CD4-positive, CD25-positive, alpha-beta regulatory T cell (primary cell): ENCODE measurements around the gene DTX4. TPM values are rescaled to one million over a fixed set of nuclear protein-coding genes. Genes with fewer than 3 reads are reported as not detected.

Experiments
- ATAC-seq, 2 donors: fragments of 150-1000 bp; cut with Tn5 transposase; one replicate each; pipeline ENCODE4 v1.10.0; 2021; ENCODE audit warnings: low read depth in 2 of 2, moderate number of reproducible peaks in 2 of 2, moderate library complexity in 1 of 2
- DNase-seq, 3 donors: peaks; one replicate each; pipeline versions ENCODE4 v3.0.0 to v3.0.0-alpha.2; 2012 to 2022; ENCODE audit warnings: mixed read lengths in 1 of 3
- H3K27ac ChIP-seq: one replicate; pipeline ENCODE4 v1.7.0; 2013; ENCODE audit warnings: mild to moderate bottlenecking, low read length; ENCODE audit not compliant: insufficient read depth, poor library complexity, severe bottlenecking
- H3K27me3 ChIP-seq: one replicate; pipeline ENCODE4 v1.7.0; 2013; ENCODE audit warnings: low read length; ENCODE audit not compliant: control insufficient read depth, insufficient read depth
- H3K36me3 ChIP-seq: one replicate; pipeline ENCODE4 v1.7.0; 2013; ENCODE audit warnings: mild to moderate bottlenecking, low read length, moderate library complexity; ENCODE audit not compliant: control insufficient read depth, insufficient read depth
- H3K4me1 ChIP-seq: 2 replicates; pipeline ENCODE4 v1.7.0; 2013; ENCODE audit warnings: mild to moderate bottlenecking, low read length; ENCODE audit not compliant: insufficient read depth, control insufficient read depth, poor library complexity, severe bottlenecking
- H3K4me3 ChIP-seq: one replicate; pipeline ENCODE4 v1.7.0; 2013; ENCODE audit warnings: low read depth, mild to moderate bottlenecking, low read length, moderate library complexity
- H3K9me3 ChIP-seq, 2 experiments: 1 replicate in 1 of 2; 2 replicates in 1 of 2; pipeline ENCODE4 v1.7.0; 2013; ENCODE audit warnings: low read length in 2 of 2, mild to moderate bottlenecking in 1 of 2, moderate library complexity in 1 of 2; ENCODE audit not compliant: control insufficient read depth in 2 of 2
- H3K27ac Mint-ChIP-seq, 3 donors: one replicate each; pipeline ENCODE4 v1.8.0; 2020 to 2022; ENCODE audit warnings: mild to moderate bottlenecking in 3 of 3, mixed read lengths in 3 of 3, moderate library complexity in 2 of 3
- H3K27me3 Mint-ChIP-seq: one replicate; pipeline ENCODE4 v1.8.0; 2022; ENCODE audit warnings: mild to moderate bottlenecking, mixed read lengths
- H3K36me3 Mint-ChIP-seq: one replicate; pipeline ENCODE4 v1.8.0; 2020; ENCODE audit warnings: mixed read lengths
- H3K4me1 Mint-ChIP-seq, 4 donors: one replicate each; pipeline ENCODE4 v1.8.0; 2020 to 2022; ENCODE audit warnings: mixed read lengths in 4 of 4, mild to moderate bottlenecking in 1 of 4
- H3K4me3 Mint-ChIP-seq, 4 donors: one replicate each; pipeline ENCODE4 v1.8.0; 2020 to 2022; ENCODE audit warnings: mild to moderate bottlenecking in 4 of 4, mixed read lengths in 4 of 4, moderate library complexity in 3 of 4
- H3K9me3 Mint-ChIP-seq, 7 donors: one replicate each; pipeline ENCODE4 v1.8.0; 2020 to 2022; ENCODE audit warnings: mixed read lengths in 7 of 7, mild to moderate bottlenecking in 3 of 7, moderate library complexity in 2 of 7
- polyA plus RNA-seq, 4 donors: library from polyadenylated mRNA; unstranded; fragments of 300-500 nt; fragmentation: Illumina TruSeq; gene quantifications; one replicate each; pipeline ENCODE4 v1.2.3, GENCODE V29; 2021
- total RNA-seq: library from RNA; stranded (reverse); gene quantifications from one replicate; pipeline ENCODE4 v1.2.3, GENCODE V29; 2022

Gene DTX4
- total and polyA plus RNA-seq, 5 donors from 2014 or later, result 0.11 to 1.0 (median 0.25) TPM; not detected in 2

- DNase-seq (no peak), ATAC-seq (no peak)
- no peak overlapping the region for H3K4me3 Mint-ChIP-seq
- peaks cover 3% of the 10 kb centered on the region for H3K27me3 ChIP-seq
- no peaks in the 10 kb centered on the region for H3K9me3 Mint-ChIP-seq
- no peak overlapping the region for H3K27ac ChIP-seq
- no peak overlapping the region for H3K27ac Mint-ChIP-seq
- H3K36me3 Mint-ChIP-seq, result no peaks in the 10 kb centered on the region
- H3K4me1 Mint-ChIP-seq, result no peaks in the 10 kb centered on the region
- H3K4me3 ChIP-seq, result no peak overlapping the region
- no peaks in the 10 kb centered on the region for H3K36me3 ChIP-seq
- no peaks in the 10 kb centered on the region for H3K4me1 ChIP-seq
- H3K9me3 ChIP-seq, result no peaks in the 10 kb centered on the region
- H3K27me3 Mint-ChIP-seq, result peaks cover 8% of the 10 kb centered on the region
Measured at GRCh38 chr11:59188954-59189353, 17.0 kb downstream of the DTX4 start.

- no peaks in the 10 kb centered on the region for H3K36me3 Mint-ChIP-seq
- peaks cover 8% of the 10 kb centered on the region for H3K27me3 Mint-ChIP-seq
- Histone ChIP-seq H3K4me1 (no peaks in the 10 kb centered on the region), H3K36me3 (no peaks in the 10 kb centered on the region), H3K27me3 (peaks cover 3% of the 10 kb centered on the region), H3K9me3 (no peaks in the 10 kb centered on the region), H3K27ac (no peak overlapping the region), H3K4me3 (no peak overlapping the region)
- no peak overlapping the region for H3K4me3 Mint-ChIP-seq
- DNase-seq (no peak), ATAC-seq (no peak)
- no peaks in the 10 kb centered on the region for H3K4me1 Mint-ChIP-seq
- H3K9me3 Mint-ChIP-seq, result no peaks in the 10 kb centered on the region
- no peak overlapping the region for H3K27ac Mint-ChIP-seq
Measured at GRCh38 chr11:59189986-59190385, 18.1 kb downstream of the DTX4 start.

GRCh38 chr11:59191095-59191494 is 19.2 kb downstream of the DTX4 start:
- no peak overlapping the region for H3K27ac Mint-ChIP-seq
- ATAC-seq, result no peak
- H3K9me3 ChIP-seq, result no peaks in the 10 kb centered on the region

GRCh38 chr11:59191890-59192289 is 20.0 kb downstream of the DTX4 start:
- Histone ChIP-seq H3K9me3 (no peaks in the 10 kb centered on the region), H3K27me3 (peaks cover 3% of the 10 kb centered on the region), H3K4me3 (no peak overlapping the region), H3K27ac (no peak overlapping the region), H3K36me3 (no peaks in the 10 kb centered on the region), H3K4me1 (no peaks in the 10 kb centered on the region)
- H3K4me1 Mint-ChIP-seq, result no peaks in the 10 kb centered on the region
- ATAC-seq (no peak), DNase-seq (no peak)
- H3K36me3 Mint-ChIP-seq, result peaks cover 4% of the 10 kb centered on the region
- peaks cover 8% of the 10 kb centered on the region for H3K27me3 Mint-ChIP-seq
- H3K4me3 Mint-ChIP-seq, result no peak overlapping the region
- no peak overlapping the region for H3K27ac Mint-ChIP-seq
- H3K9me3 Mint-ChIP-seq, result peaks cover 0 to 3% (median 0%) of the 10 kb centered on the region in 7 donors

More at GRCh38 chr11:59191095-59191494, 19.2 kb downstream of the DTX4 start:
- Histone ChIP-seq H3K4me3 (no peak overlapping the region), H3K27ac (no peak overlapping the region), H3K4me1 (no peaks in the 10 kb centered on the region), H3K27me3 (peaks cover 3% of the 10 kb centered on the region), H3K36me3 (no peaks in the 10 kb centered on the region)
- Mint-ChIP-seq H3K4me1 (no peaks in the 10 kb centered on the region), H3K9me3 (peaks cover 0 to 3% (median 0%) of the 10 kb centered on the region in 7 donors), H3K27me3 (peaks cover 8% of the 10 kb centered on the region), H3K36me3 (peaks cover 4% of the 10 kb centered on the region), H3K4me3 (no peak overlapping the region)
- no peak for DNase-seq

- Mint-ChIP-seq H3K27me3 (peaks cover 8% of the 10 kb centered on the region), H3K4me3 (no peak overlapping the region), H3K9me3 (peaks cover 0 to 3% (median 0%) of the 10 kb centered on the region in 7 donors), H3K4me1 (no peaks in the 10 kb centered on the region), H3K36me3 (peaks cover 4% of the 10 kb centered on the region), H3K27ac (no peak overlapping the region)
- H3K4me1 ChIP-seq, result no peaks in the 10 kb centered on the region
- no peak for DNase-seq
- H3K27me3 ChIP-seq, result no peaks in the 10 kb centered on the region
- no peaks in the 10 kb centered on the region for H3K36me3 ChIP-seq
- no peaks in the 10 kb centered on the region for H3K9me3 ChIP-seq
- ATAC-seq, result no peak
- no peak overlapping the region for H3K4me3 ChIP-seq
- no peak overlapping the region for H3K27ac ChIP-seq
Measured at GRCh38 chr11:59192446-59193020, 20.6 kb downstream of the DTX4 start.

- H3K27me3 ChIP-seq, result no peaks in the 10 kb centered on the region
- DNase-seq (no peak), ATAC-seq (no peak)
- no peaks in the 10 kb centered on the region for H3K36me3 ChIP-seq
- no peaks in the 10 kb centered on the region for H3K4me1 ChIP-seq
- Mint-ChIP-seq H3K9me3 (peaks cover 0 to 3% (median 0%) of the 10 kb centered on the region in 7 donors), H3K4me1 (no peaks in the 10 kb centered on the region), H3K27ac (no peak overlapping the region), H3K36me3 (peaks cover 4% of the 10 kb centered on the region), H3K4me3 (no peak overlapping the region), H3K27me3 (peaks cover 8% of the 10 kb centered on the region)
- H3K4me3 ChIP-seq, result no peak overlapping the region
- H3K9me3 ChIP-seq, result no peaks in the 10 kb centered on the region
- no peak overlapping the region for H3K27ac ChIP-seq
Measured at GRCh38 chr11:59193587-59194130, 21.7 kb downstream of the DTX4 start.

GRCh38 chr11:59195586-59195985 is 23.7 kb downstream of the DTX4 start:
- ATAC-seq (no peak), DNase-seq (no peak)
- Mint-ChIP-seq H3K4me3 (no peak overlapping the region), H3K36me3 (peaks cover 4% of the 10 kb centered on the region), H3K9me3 (peaks cover 0 to 3% (median 0%) of the 10 kb centered on the region in 7 donors), H3K4me1 (peaks cover 6 to 13% (median 8%) of the 10 kb centered on the region in 4 donors), H3K27ac (no peak overlapping the region), H3K27me3 (peaks cover 8% of the 10 kb centered on the region)
- Histone ChIP-seq H3K27ac (no peak overlapping the region), H3K36me3 (no peaks in the 10 kb centered on the region), H3K9me3 (no peaks in the 10 kb centered on the region), H3K27me3 (no peaks in the 10 kb centered on the region), H3K4me1 (no peaks in the 10 kb centered on the region), H3K4me3 (no peak overlapping the region)

- H3K36me3 Mint-ChIP-seq, result peaks cover 4% of the 10 kb centered on the region
- Histone ChIP-seq H3K36me3 (no peaks in the 10 kb centered on the region), H3K27ac (no peak overlapping the region), H3K9me3 (no peaks in the 10 kb centered on the region), H3K27me3 (no peaks in the 10 kb centered on the region), H3K4me3 (no peak overlapping the region), H3K4me1 (no peaks in the 10 kb centered on the region)
- no peak for ATAC-seq
- no peak overlapping the region for H3K27ac Mint-ChIP-seq
- no peak overlapping the region for H3K4me3 Mint-ChIP-seq
- peaks cover 6 to 14% (median 8%) of the 10 kb centered on the region in 4 donors for H3K4me1 Mint-ChIP-seq
- no peak for DNase-seq
- peaks cover 0 to 3% (median 0%) of the 10 kb centered on the region in 7 donors for H3K9me3 Mint-ChIP-seq
- H3K27me3 Mint-ChIP-seq, result peaks cover 8% of the 10 kb centered on the region
Measured at GRCh38 chr11:59196777-59197176, 24.8 kb downstream of the DTX4 start.
